Adrenal gland (tissue), 12 donors: ENCODE measurements around the gene TMEM236. TPM values are rescaled to one million over a fixed set of nuclear protein-coding genes. Genes with fewer than 3 reads are reported as not detected.
"Not testable (repeated sequence)": the region's sequence is repeated elsewhere in the genome, so short reads cannot be mapped to it uniquely, and the experiment has no call there.

Experiments
- DNase-seq, 7 donors: peaks; one replicate each; pipeline ENCODE4 v3.0.0-alpha.2; 2019 to 2020
- H3K27ac ChIP-seq, 5 donors: fragments of 200-600 bp; sonication (generic) in 4 of 5; 1 replicate in 3 of 5; 2 replicates in 2 of 5; pipeline versions ENCODE4 v1.5.1 to v1.8.0; 2016 to 2020; ENCODE audit warnings: mild to moderate bottlenecking in 1 of 5
- H3K27me3 ChIP-seq: fragments of 200-600 bp; 2 replicates; pipeline ENCODE4 v1.8.0; 2021
- H3K36me3 ChIP-seq, 2 donors: fragments of 200-600 bp; replicated peaks in 1 of 2; 1 replicate in 1 of 2; 2 replicates in 1 of 2; pipeline versions ENCODE4 v1.5.1 to v1.8.0; 2018 to 2022
- H3K4me1 ChIP-seq, 2 donors: fragments of 200-600 bp; replicated peaks in 1 of 2; 1 replicate in 1 of 2; 2 replicates in 1 of 2; pipeline versions ENCODE4 v1.5.1 to v1.8.0; 2018 to 2021
- H3K4me3 ChIP-seq, 4 donors: fragments of 200-600 bp; sonication (generic) in 3 of 4; one replicate each; pipeline ENCODE4 v1.5.1; 2016 to 2018
- H3K9me3 ChIP-seq, 3 donors: fragments of 200-600 bp; sonication (generic) in 1 of 3; replicated peaks in 1 of 3; 1 replicate in 2 of 3; 2 replicates in 1 of 3; pipeline versions ENCODE4 v1.5.1 to v1.8.0; 2016 to 2021
- CTCF ChIP-seq, 6 experiments: fragments of 450-650 bp in 4 of 6; fragments of 200-600 bp in 2 of 6; sonication (generic) in 1 of 6; IDR thresholded peaks; 1 replicate in 5 of 6; 2 replicates in 1 of 6; pipeline versions ENCODE4 v1.5.1 to v1.8.0; 2016 to 2021; ENCODE audit warnings: antibody characterized with exemption in 6 of 6, mild to moderate bottlenecking in 2 of 6, moderate library complexity in 1 of 6
- POLR2A ChIP-seq, 2 donors: fragments of 450-650 bp; IDR thresholded peaks; one replicate each; pipeline ENCODE4 v1.6.1; 2017; ENCODE audit warnings: antibody characterized with exemption in 2 of 2, mild to moderate bottlenecking in 2 of 2, moderate library complexity in 1 of 2
- WGBS, 4 donors: extraction: QIAGEN DNeasy Blood & Tissue Kit in 2 of 4; methylation state at CpG; one replicate each; pipeline versions ENCODE4 v1.1.5 to v1.1.7; 2013 to 2017; 5-methylcytosine and 5-hydroxymethylcytosine counted together
- intact Hi-C, 2 donors: fragments of 100-400 bp; cut with DNase I; formaldehyde crosslinking; loops; one replicate each; pipeline versions ENCODE4 v1.14.1 to v1.15.0; 2022 to 2023
- polyA plus RNA-seq, 3 donors: library from polyadenylated mRNA; stranded (reverse); fragments of 200-250 nt in 2 of 3; fragments of 350-450 nt in 1 of 3; fragmentation: Illumina TruSeq in 1 of 3; extraction: RNeasy Lipid Tissue Mini Kit (QIAGEN cat#74804) in 1 of 3; gene quantifications; one replicate each; pipeline ENCODE4 v1.2.3, GENCODE V29; 2013 to 2014
- total RNA-seq, 9 donors: library from RNA; depleted of rRNA in 4 of 9; stranded (reverse); fragments of >200 nt in 4 of 9; fragments of 120-200 nt in 1 of 9; fragmentation: NEBNext Ultra II Directional in 1 of 9; extraction: Animal tissue kit (Norgen Biotek cat#: 25700) in 1 of 9; gene quantifications; one replicate each; pipeline versions ENCODE4 v1.1.0 to v1.2.4, GENCODE V29; 2013 to 2023
- donor health status: healthy with polysubstance abuse.
- donor health status: Bipolar disorder and iron deficiency.
- donor health status: DM: yes; HTN: yes; CAD: no.
- donor health status: DM: no; HTN: no; CAD: no.
- donor health status: DM: no; HTN: no; CAD: no.
- donor health status: DM: yes; HTN: yes; CAD: no.

TMEM236 gene
- total and polyA plus RNA-seq, 12 donors: 0.24 to 2.8 (median 1.6) TPM

GRCh38 chr10:17710181-17710580 lies 41.8 kb upstream of the TMEM236 start:
- WGBS, 4 donors: 78 to 84% (median 83%) methylated on average over 4 of the region's 4 CpGs
- no peak overlapping the region for H3K27ac ChIP-seq
- intact Hi-C loops: no loop called here
- H3K9me3 ChIP-seq: no peaks in the 10 kb centered on the region
- peaks cover 0 to 6% of the 10 kb centered on the region in 2 donors for H3K4me1 ChIP-seq
- DNase-seq: no peak
- no peaks in the 10 kb centered on the region for H3K27me3 ChIP-seq
- H3K4me3 ChIP-seq: no peak overlapping the region
- peaks cover 0 to 44% of the 10 kb centered on the region in 2 donors for H3K36me3 ChIP-seq
- TF ChIP-seq POLR2A (IDR thresholded peaks at IDR 0.05): no peak
- no peak for TF ChIP-seq CTCF (IDR thresholded peaks at IDR 0.05)

GRCh38 chr10:17712053-17712452 lies 39.9 kb upstream of the TMEM236 start:
- Histone ChIP-seq H3K4me3 (no peak overlapping the region), H3K36me3 (peaks cover 0 to 34% of the 10 kb centered on the region in 2 donors)
- intact Hi-C loops: no loop called here

GRCh38 chr10:17712717-17713471 lies 39.1 kb upstream of the TMEM236 start:
- intact Hi-C loops: no loop called here
- H3K4me1 ChIP-seq: peaks cover 0 to 6% of the 10 kb centered on the region in 2 donors
- H3K4me3 ChIP-seq: peak overlapping the region in 1 of 4 donors; percentile 19
- H3K27me3 ChIP-seq: no peaks in the 10 kb centered on the region
- H3K27ac ChIP-seq: peak overlapping the region in 1 of 5 donors; percentile 4
- 61 to 75% (median 66%) methylated on average over 18 of the region's 18 CpGs for WGBS, 4 donors
- no peak for DNase-seq
- TF ChIP-seq POLR2A (IDR thresholded peaks at IDR 0.05): no peak
- no peak for TF ChIP-seq CTCF (IDR thresholded peaks at IDR 0.05)
- H3K36me3 ChIP-seq: peaks cover 0 to 34% of the 10 kb centered on the region in 2 donors
- H3K9me3 ChIP-seq: no peaks in the 10 kb centered on the region

More at GRCh38 chr10:17712053-17712452, 39.9 kb upstream of the TMEM236 start:
- no peaks in the 10 kb centered on the region for H3K9me3 ChIP-seq
- H3K4me1 ChIP-seq: peaks cover 0 to 6% of the 10 kb centered on the region in 2 donors
- no peaks in the 10 kb centered on the region for H3K27me3 ChIP-seq
- no peak for DNase-seq
- no peak overlapping the region for H3K27ac ChIP-seq
- TF ChIP-seq POLR2A (IDR thresholded peaks at IDR 0.05) (no peak), CTCF (IDR thresholded peaks at IDR 0.05) (no peak)
- 91 to 98% (median 95%) methylated on average over 5 of the region's 5 CpGs for WGBS, 4 donors

GRCh38 chr10:17713758-17714157 lies 38.2 kb upstream of the TMEM236 start:
- Histone ChIP-seq H3K27me3 (no peaks in the 10 kb centered on the region), H3K4me3 (no peak overlapping the region), H3K9me3 (no peaks in the 10 kb centered on the region), H3K36me3 (peaks cover 0 to 27% of the 10 kb centered on the region in 2 donors), H3K4me1 (peaks cover 0 to 6% of the 10 kb centered on the region in 2 donors), H3K27ac (no peak overlapping the region)
- TF ChIP-seq POLR2A (IDR thresholded peaks at IDR 0.05): no peak
- intact Hi-C loops: no loop called here
- 95 to 97% (median 96%) methylated on average over 10 of the region's 10 CpGs for WGBS, 4 donors
- DNase-seq: no peak

GRCh38 chr10:17716161-17716560 lies 35.8 kb upstream of the TMEM236 start:
- no peaks in the 10 kb centered on the region for H3K9me3 ChIP-seq
- no peak overlapping the region for H3K4me3 ChIP-seq
- intact Hi-C loops: no loop called here
- H3K4me1 ChIP-seq: peaks cover 0 to 6% of the 10 kb centered on the region in 2 donors
- no peak overlapping the region for H3K27ac ChIP-seq
- no peak for DNase-seq
- WGBS, 4 donors: 93 to 98% (median 98%) methylated on average over 4 of the region's 4 CpGs
- TF ChIP-seq CTCF (IDR thresholded peaks at IDR 0.05): no peak
- TF ChIP-seq POLR2A (IDR thresholded peaks at IDR 0.05): no peak
- peaks cover 0 to 15% of the 10 kb centered on the region in 2 donors for H3K36me3 ChIP-seq
- H3K27me3 ChIP-seq: no peaks in the 10 kb centered on the region

- H3K4me1 ChIP-seq, H3K36me3 ChIP-seq, DNase-seq, H3K27me3 ChIP-seq, H3K9me3 ChIP-seq, H3K4me3 ChIP-seq, intact Hi-C loops, H3K27ac ChIP-seq: not testable (repeated sequence)
- 95 to 98% (median 96%) methylated on average over 18 to 24 of the region's 25 CpGs for WGBS, 4 donors
These were observed 29.5 kb upstream of the TMEM236 start for GRCh38 chr10:17722317-17723014.
